Astrocyte (in vitro differentiated cells and primary cell): ENCODE results near the gene ITGB2. TPM values are rescaled to one million over a fixed set of nuclear protein-coding genes. Genes with fewer than 3 reads are reported as not detected.

Experiments
- DNase-seq: peaks from one replicate; pipeline ENCODE4 v3.0.0-alpha.2; 2010; ENCODE audit warnings: low read depth
- FAIRE-seq: peaks from 2 replicates; lab custom pipeline; 2011; peaks lifted over from hg19 to GRCh38; lab: Jason Lieb, UNC
- H2AFZ ChIP-seq: 2 replicates; pipeline ENCODE4 v1.6.0; 2012; ENCODE audit warnings: low read depth, low read length, inconsistent platforms
- H3K27ac ChIP-seq: 2 replicates; pipeline ENCODE4 v1.5.1; 2011; ENCODE audit warnings: low read depth, low read length, inconsistent platforms
- H3K27me3 ChIP-seq: 2 replicates; pipeline ENCODE4 v1.6.0; 2011; ENCODE audit warnings: low read length, inconsistent platforms; ENCODE audit not compliant: insufficient read depth
- H3K36me3 ChIP-seq: 2 replicates; pipeline ENCODE4 v1.5.1; 2011; ENCODE audit warnings: low read length, inconsistent platforms; ENCODE audit not compliant: insufficient read depth
- H3K4me1 ChIP-seq: 2 replicates; pipeline ENCODE4 v1.5.1; 2011; ENCODE audit warnings: low read length, inconsistent platforms; ENCODE audit not compliant: insufficient read depth
- H3K4me2 ChIP-seq: 2 replicates; pipeline ENCODE4 v1.6.0; 2012; ENCODE audit warnings: low read length, inconsistent platforms
- H3K4me3 ChIP-seq: 2 replicates; pipeline ENCODE4 v1.5.1; 2011; ENCODE audit warnings: low read depth, mild to moderate bottlenecking, low read length, inconsistent platforms; ENCODE audit not compliant: insufficient read depth
- H3K79me2 ChIP-seq: 2 replicates; pipeline ENCODE4 v1.6.0; 2012; ENCODE audit warnings: mild to moderate bottlenecking, low read length, inconsistent platforms; ENCODE audit not compliant: insufficient read depth
- H3K9ac ChIP-seq: 2 replicates; pipeline ENCODE4 v1.6.0; 2012; ENCODE audit warnings: mild to moderate bottlenecking, low read length, inconsistent platforms
- H3K9me3 ChIP-seq: 2 replicates; pipeline ENCODE4 v1.5.1; 2012; ENCODE audit warnings: low read depth, mild to moderate bottlenecking, low read length, inconsistent platforms; ENCODE audit not compliant: insufficient read depth
- H4K20me1 ChIP-seq: 2 replicates; pipeline ENCODE4 v1.6.0; 2012; ENCODE audit warnings: low read length, inconsistent platforms; ENCODE audit not compliant: insufficient read depth
- H3K27ac Mint-ChIP-seq: one replicate; pipeline ENCODE4 v1.8.0; 2021; ENCODE audit warnings: mild to moderate bottlenecking, mixed read lengths; ENCODE audit not compliant: unreplicated experiment
- H3K27me3 Mint-ChIP-seq: one replicate; pipeline ENCODE4 v1.8.0; 2021; ENCODE audit warnings: low read depth, mixed read lengths; ENCODE audit not compliant: unreplicated experiment
- H3K36me3 Mint-ChIP-seq: one replicate; pipeline ENCODE4 v1.8.0; 2021; ENCODE audit warnings: low read depth, mixed read lengths; ENCODE audit not compliant: unreplicated experiment
- H3K4me1 Mint-ChIP-seq: one replicate; pipeline ENCODE4 v1.8.0; 2021; ENCODE audit warnings: low read depth, mixed read lengths; ENCODE audit not compliant: unreplicated experiment
- H3K4me3 Mint-ChIP-seq: one replicate; pipeline ENCODE4 v1.8.0; 2021; ENCODE audit warnings: mild to moderate bottlenecking, moderate library complexity, mixed read lengths; ENCODE audit not compliant: unreplicated experiment
- H3K9me3 Mint-ChIP-seq: one replicate; pipeline ENCODE4 v1.8.0; 2021; ENCODE audit warnings: mild to moderate bottlenecking, mixed read lengths; ENCODE audit not compliant: unreplicated experiment
- EZH2 ChIP-seq: IDR thresholded peaks from 2 replicates; pipeline ENCODE4 v1.6.1; 2012; ENCODE audit warnings: mild to moderate bottlenecking, low read length, inconsistent platforms; ENCODE audit not compliant: insufficient read depth
- total RNA-seq: library from RNA; stranded (reverse); gene quantifications from 2 replicates; pipeline ENCODE4 v1.2.1, GENCODE V29; 2021
- TF ChIP-seq, protein P1 (sequence below): IDR thresholded peaks from 2 replicates; pipeline ENCODE4 v1.5.1; 2011; ENCODE audit warnings: low read depth, mild to moderate bottlenecking, inconsistent platforms, low read length, moderate library complexity; ENCODE audit not compliant: insufficient read depth

Gene ITGB2
- total RNA-seq, 1 donor from 2014 or later, result 0.61 TPM

DNA sequence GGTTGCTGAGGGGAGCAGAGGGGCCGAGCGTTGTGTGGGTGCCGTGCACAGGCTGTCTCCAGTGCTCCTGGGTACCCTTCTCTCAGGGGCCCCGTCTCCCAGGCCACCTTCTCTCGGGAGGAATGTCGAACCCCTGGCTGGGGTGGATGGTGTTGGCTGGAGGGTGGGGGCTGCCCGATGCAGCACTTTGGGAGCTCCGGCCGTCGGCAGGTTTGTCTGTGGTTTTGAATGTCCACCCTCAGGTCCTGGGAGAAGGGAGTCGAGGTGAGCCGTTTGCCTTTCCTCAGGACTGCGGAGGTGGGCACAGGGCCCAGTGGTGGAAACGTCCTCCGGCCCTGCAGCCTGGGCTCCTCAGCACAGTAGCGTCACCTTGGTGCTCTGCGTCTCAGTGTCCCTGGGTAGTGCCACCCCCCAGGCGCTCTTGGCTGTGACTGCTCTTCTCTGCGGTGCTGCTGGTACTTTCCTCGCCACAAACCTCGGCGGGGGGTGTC is 33.6 kb upstream of the ITGB2 start:
- H2AFZ ChIP-seq, result no peak overlapping the region
- H3K4me3 ChIP-seq, result no peak overlapping the region
- H3K36me3 ChIP-seq, result no peaks in the 10 kb centered on the region
- Mint-ChIP-seq H3K4me1 (peaks cover 21% of the 10 kb centered on the region), H3K4me3 (no peak overlapping the region), H3K27ac (no peak overlapping the region), H3K36me3 (peaks cover 5% of the 10 kb centered on the region), H3K9me3 (no peaks in the 10 kb centered on the region), H3K27me3 (no peaks in the 10 kb centered on the region)
- peaks cover 87% of the 10 kb centered on the region for H4K20me1 ChIP-seq
- no peak overlapping the region for H3K4me2 ChIP-seq
- H3K9ac ChIP-seq, result no peak overlapping the region
- H3K4me1 ChIP-seq, result peaks cover 32% of the 10 kb centered on the region
- H3K27ac ChIP-seq, result no peak overlapping the region
- FAIRE-seq (no peak), DNase-seq (no peak)
- no peaks in the 10 kb centered on the region for H3K27me3 ChIP-seq
- H3K79me2 ChIP-seq, result peaks cover 81% of the 10 kb centered on the region
- no peaks in the 10 kb centered on the region for H3K9me3 ChIP-seq
- TF ChIP-seq EZH2, result no peak
- TF ChIP-seq, protein P1, sequence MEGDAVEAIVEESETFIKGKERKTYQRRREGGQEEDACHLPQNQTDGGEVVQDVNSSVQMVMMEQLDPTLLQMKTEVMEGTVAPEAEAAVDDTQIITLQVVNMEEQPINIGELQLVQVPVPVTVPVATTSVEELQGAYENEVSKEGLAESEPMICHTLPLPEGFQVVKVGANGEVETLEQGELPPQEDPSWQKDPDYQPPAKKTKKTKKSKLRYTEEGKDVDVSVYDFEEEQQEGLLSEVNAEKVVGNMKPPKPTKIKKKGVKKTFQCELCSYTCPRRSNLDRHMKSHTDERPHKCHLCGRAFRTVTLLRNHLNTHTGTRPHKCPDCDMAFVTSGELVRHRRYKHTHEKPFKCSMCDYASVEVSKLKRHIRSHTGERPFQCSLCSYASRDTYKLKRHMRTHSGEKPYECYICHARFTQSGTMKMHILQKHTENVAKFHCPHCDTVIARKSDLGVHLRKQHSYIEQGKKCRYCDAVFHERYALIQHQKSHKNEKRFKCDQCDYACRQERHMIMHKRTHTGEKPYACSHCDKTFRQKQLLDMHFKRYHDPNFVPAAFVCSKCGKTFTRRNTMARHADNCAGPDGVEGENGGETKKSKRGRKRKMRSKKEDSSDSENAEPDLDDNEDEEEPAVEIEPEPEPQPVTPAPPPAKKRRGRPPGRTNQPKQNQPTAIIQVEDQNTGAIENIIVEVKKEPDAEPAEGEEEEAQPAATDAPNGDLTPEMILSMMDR, result no peak

DNA sequence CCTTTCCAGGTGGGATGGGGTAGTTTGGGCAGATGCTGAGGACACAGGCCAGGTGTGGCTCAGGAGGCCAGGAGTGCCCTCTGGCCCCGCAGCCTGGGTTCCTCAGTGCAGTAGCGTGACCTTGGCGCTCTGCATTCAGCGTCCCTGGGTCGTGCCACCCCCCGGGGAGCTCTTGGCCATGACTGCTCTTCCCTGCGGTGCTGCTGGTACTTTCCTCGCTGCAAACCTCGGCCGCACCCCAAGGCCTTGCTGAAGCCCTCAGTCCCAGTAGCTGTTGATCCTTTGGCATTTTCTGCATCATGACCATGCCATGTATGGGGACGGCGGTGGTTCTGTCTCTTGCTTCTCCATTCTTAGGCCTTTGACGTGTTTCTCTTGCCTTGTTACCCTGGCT is 32.9 kb upstream of the ITGB2 start:
- Histone ChIP-seq H3K27ac (no peak overlapping the region), H3K36me3 (no peaks in the 10 kb centered on the region), H3K4me2 (no peak overlapping the region), H3K4me1 (peaks cover 25% of the 10 kb centered on the region), H2AFZ (no peak overlapping the region), H4K20me1 (peaks cover 94% of the 10 kb centered on the region), H3K4me3 (no peak overlapping the region), H3K9ac (no peak overlapping the region), H3K27me3 (no peaks in the 10 kb centered on the region), H3K9me3 (no peaks in the 10 kb centered on the region), H3K79me2 (peaks cover 85% of the 10 kb centered on the region)
- TF ChIP-seq, protein P1, result no peak
- no peak for TF ChIP-seq EZH2
- Mint-ChIP-seq H3K4me1 (peaks cover 16% of the 10 kb centered on the region), H3K27ac (no peak overlapping the region), H3K4me3 (no peak overlapping the region), H3K9me3 (no peaks in the 10 kb centered on the region), H3K36me3 (peaks cover 6% of the 10 kb centered on the region), H3K27me3 (no peaks in the 10 kb centered on the region)
- no peak for DNase-seq
- FAIRE-seq, result no peak

DNA sequence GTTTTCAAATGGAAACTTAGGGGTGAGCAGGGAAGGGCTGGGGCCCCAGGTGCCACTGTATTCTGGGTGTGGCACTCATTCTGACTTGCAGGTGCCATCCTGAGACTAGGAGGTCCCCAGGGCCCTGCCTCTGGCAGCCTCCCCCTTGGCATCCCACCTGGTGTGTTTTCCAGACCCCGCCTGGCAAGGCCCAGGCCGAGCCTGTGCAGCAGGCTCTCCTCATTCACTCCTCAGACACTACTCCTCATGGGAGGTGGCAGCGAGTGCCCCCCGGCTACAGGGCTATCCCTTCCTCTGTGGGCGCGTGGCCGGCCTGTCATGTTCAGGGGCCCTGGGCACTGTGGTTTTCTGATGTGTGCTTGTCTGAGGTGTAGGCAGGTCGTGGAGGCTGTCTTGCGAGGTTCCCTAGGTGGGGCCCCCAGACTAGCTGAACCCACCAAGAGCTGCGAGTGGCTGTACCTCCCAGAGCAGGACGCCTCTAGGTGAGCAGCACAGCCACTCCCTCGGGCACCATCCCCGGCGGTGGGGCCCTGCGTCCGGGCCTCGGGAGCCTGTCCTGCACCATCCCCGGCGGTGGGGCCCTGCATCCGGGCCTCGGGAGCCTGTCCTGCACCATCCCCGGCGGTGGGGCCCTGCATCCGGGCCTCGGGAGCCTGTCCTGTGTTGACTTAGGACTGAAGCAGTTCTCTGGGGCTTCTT is 32.4 kb upstream of the ITGB2 start:
- Histone ChIP-seq H4K20me1 (peaks cover 95% of the 10 kb centered on the region), H3K36me3 (no peaks in the 10 kb centered on the region), H3K4me3 (no peak overlapping the region), H3K79me2 (peaks cover 83% of the 10 kb centered on the region), H2AFZ (no peak overlapping the region), H3K4me1 (peaks cover 20% of the 10 kb centered on the region), H3K9me3 (no peaks in the 10 kb centered on the region), H3K4me2 (no peak overlapping the region), H3K27me3 (no peaks in the 10 kb centered on the region), H3K9ac (no peak overlapping the region), H3K27ac (no peak overlapping the region)
- no peaks in the 10 kb centered on the region for H3K27me3 Mint-ChIP-seq
- no peak overlapping the region for H3K27ac Mint-ChIP-seq
- DNase-seq (no peak), FAIRE-seq (no peak)
- H3K4me3 Mint-ChIP-seq, result no peak overlapping the region
- peaks cover 14% of the 10 kb centered on the region for H3K4me1 Mint-ChIP-seq
- H3K9me3 Mint-ChIP-seq, result no peaks in the 10 kb centered on the region
- TF ChIP-seq, protein P1, result no peak
- no peak for TF ChIP-seq EZH2
- H3K36me3 Mint-ChIP-seq, result peaks cover 6% of the 10 kb centered on the region
